ENCODE data around the gene C22orf23. TPM values are rescaled to one million over a fixed set of nuclear protein-coding genes. Genes with fewer than 3 reads are reported as not detected.

The C22orf23 gene
- total RNA-seq, 1 experiment from 2014 or later: 0.52 TPM

DNA sequence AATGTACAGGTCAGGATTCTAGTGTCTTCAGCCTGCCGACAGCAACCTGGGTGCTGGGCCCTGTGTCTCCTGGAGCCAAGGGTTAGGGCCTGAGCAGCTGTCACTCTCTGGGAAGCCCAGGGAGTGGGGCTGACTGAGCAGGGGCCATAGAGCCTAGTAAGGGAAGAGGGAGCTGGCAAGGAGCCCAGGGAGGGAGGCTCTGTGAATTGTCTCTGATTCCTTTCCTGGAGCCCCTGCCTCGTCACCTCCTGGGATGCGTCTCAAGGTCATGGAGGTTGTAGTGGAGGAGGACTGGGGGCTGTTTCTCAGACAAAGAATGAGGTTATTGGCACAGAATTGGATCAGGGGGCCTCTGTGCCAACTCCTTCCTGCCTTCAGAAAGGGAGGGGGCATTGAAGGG lies 19.1 kb upstream of the C22orf23 start:
- no TSS peak for BruUV-seq (replicated peaks)
- CTCF ChIA-PET: no interaction called here
- DNase-seq: no peak
- intact Hi-C loops (cut with micrococcal nuclease; ENCODE audit: unreplicated experiment): no loop called here
- H3K4me3 Mint-ChIP-seq (ENCODE audit: low read depth, unreplicated experiment): no peak overlapping the region
- no peak overlapping the region for H3K27ac Mint-ChIP-seq (ENCODE audit: unreplicated experiment)
- no peaks in the 10 kb centered on the region for H3K9me3 Mint-ChIP-seq (ENCODE audit: low read depth, unreplicated experiment)
- H3K36me3 Mint-ChIP-seq (ENCODE audit: insufficient read depth, unreplicated experiment): no peaks in the 10 kb centered on the region
- H3K4me1 Mint-ChIP-seq (ENCODE audit: low read depth, unreplicated experiment): no peaks in the 10 kb centered on the region
- TF ChIP-seq, protein P1, sequence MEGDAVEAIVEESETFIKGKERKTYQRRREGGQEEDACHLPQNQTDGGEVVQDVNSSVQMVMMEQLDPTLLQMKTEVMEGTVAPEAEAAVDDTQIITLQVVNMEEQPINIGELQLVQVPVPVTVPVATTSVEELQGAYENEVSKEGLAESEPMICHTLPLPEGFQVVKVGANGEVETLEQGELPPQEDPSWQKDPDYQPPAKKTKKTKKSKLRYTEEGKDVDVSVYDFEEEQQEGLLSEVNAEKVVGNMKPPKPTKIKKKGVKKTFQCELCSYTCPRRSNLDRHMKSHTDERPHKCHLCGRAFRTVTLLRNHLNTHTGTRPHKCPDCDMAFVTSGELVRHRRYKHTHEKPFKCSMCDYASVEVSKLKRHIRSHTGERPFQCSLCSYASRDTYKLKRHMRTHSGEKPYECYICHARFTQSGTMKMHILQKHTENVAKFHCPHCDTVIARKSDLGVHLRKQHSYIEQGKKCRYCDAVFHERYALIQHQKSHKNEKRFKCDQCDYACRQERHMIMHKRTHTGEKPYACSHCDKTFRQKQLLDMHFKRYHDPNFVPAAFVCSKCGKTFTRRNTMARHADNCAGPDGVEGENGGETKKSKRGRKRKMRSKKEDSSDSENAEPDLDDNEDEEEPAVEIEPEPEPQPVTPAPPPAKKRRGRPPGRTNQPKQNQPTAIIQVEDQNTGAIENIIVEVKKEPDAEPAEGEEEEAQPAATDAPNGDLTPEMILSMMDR (IDR thresholded peaks at IDR 0.05; ENCODE audit: unreplicated experiment): no peak
- H3K27me3 Mint-ChIP-seq (ENCODE audit: unreplicated experiment): no peaks in the 10 kb centered on the region

DNA sequence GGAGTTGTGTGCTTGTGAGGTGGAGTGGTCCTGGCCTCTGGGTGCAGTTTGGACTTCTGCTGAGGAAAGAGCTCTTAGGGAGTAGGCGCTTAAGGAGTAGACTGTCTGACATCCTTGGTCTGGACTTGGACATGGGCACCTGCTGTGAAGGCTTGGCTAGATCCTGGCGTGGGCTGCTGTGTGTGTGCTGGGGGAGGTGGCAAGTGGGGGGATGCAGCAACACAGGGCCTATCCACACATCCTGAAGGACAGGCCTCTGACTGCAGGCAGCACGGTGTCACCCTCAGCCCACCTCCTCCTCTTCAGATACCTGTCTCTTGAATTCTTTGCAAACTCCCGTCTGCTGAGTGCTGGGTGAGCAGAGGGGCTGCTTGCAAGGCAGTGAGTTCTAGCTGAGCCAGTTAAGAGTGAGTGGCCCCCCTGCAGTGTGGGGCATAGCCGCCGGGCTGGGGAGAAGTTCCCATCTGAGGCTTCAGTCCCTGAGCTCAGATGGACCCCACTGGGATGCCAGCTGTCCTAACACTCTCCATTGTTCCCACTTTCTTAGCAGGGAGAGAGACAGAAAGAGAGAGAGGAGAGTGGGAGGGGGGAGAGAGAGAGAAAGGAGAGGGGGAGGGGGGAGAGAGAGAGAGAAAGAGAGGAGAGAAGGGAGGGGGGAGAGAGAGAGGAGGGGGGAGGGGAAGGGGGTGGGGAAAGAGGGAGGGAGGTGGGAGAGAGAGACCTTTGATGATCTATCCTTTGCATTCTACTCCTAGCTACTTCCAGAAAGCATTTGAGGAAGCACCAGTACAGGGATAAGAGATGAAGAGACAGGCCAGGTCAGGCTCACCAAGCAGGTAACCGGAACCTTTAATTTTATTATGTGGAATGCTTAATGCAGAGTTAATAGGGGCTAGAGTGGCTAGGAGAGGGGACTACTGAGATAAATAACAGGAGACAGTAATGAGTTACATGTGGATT lies 18.4 kb upstream of the C22orf23 start:
- intact Hi-C loops (cut with micrococcal nuclease; ENCODE audit: unreplicated experiment): no loop called here
- no peaks in the 10 kb centered on the region for H3K9me3 Mint-ChIP-seq (ENCODE audit: low read depth, unreplicated experiment)
- H3K36me3 Mint-ChIP-seq (ENCODE audit: insufficient read depth, unreplicated experiment): peaks cover under 1% of the 10 kb centered on the region
- BruUV-seq (replicated peaks): no TSS peak
- H3K27me3 Mint-ChIP-seq (ENCODE audit: unreplicated experiment): no peaks in the 10 kb centered on the region
- CTCF ChIA-PET: no interaction called here
- no peaks in the 10 kb centered on the region for H3K4me1 Mint-ChIP-seq (ENCODE audit: low read depth, unreplicated experiment)
- H3K27ac Mint-ChIP-seq (ENCODE audit: unreplicated experiment): no peak overlapping the region
- DNase-seq: no peak
- TF ChIP-seq, protein P1 (IDR thresholded peaks at IDR 0.05; ENCODE audit: unreplicated experiment): no peak
- no peak overlapping the region for H3K4me3 Mint-ChIP-seq (ENCODE audit: low read depth, unreplicated experiment)

DNA sequence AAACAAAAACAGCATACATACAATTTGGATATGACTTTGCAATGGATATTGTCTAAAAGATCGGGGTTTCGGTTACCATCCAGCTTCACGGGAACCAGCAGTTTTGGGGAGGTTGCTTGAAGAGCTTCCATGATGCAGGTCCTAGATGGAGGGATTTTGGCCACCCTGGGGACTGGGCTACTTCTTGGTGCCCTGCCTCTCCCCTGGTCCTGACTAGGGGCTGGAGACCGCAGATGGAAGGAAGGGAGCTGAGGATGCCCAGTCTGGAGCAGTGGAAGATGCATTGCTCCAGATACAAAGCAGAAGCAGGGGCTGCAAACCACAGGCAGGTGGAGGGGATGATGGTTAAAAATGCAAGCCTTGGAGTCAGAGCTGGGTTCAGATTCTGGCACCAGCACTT lies 17.5 kb upstream of the C22orf23 start:
- Mint-ChIP-seq H3K4me3 (ENCODE audit: low read depth, unreplicated experiment) (no peak overlapping the region), H3K4me1 (ENCODE audit: low read depth, unreplicated experiment) (no peaks in the 10 kb centered on the region), H3K9me3 (ENCODE audit: low read depth, unreplicated experiment) (no peaks in the 10 kb centered on the region), H3K36me3 (ENCODE audit: insufficient read depth, unreplicated experiment) (peaks cover 6% of the 10 kb centered on the region), H3K27me3 (ENCODE audit: unreplicated experiment) (no peaks in the 10 kb centered on the region), H3K27ac (ENCODE audit: unreplicated experiment) (no peak overlapping the region)
- TF ChIP-seq, protein P1 (IDR thresholded peaks at IDR 0.05; ENCODE audit: unreplicated experiment): no peak
- CTCF ChIA-PET: interaction anchor here (0.6 kb wide), 1 partner anchor 345 kb away, joined by 3 read pairs; no protein-coding TSS in a partner anchor
- no peak for DNase-seq
- BruUV-seq (replicated peaks): no TSS peak
- intact Hi-C loops (cut with micrococcal nuclease; ENCODE audit: unreplicated experiment): no loop called here

DNA sequence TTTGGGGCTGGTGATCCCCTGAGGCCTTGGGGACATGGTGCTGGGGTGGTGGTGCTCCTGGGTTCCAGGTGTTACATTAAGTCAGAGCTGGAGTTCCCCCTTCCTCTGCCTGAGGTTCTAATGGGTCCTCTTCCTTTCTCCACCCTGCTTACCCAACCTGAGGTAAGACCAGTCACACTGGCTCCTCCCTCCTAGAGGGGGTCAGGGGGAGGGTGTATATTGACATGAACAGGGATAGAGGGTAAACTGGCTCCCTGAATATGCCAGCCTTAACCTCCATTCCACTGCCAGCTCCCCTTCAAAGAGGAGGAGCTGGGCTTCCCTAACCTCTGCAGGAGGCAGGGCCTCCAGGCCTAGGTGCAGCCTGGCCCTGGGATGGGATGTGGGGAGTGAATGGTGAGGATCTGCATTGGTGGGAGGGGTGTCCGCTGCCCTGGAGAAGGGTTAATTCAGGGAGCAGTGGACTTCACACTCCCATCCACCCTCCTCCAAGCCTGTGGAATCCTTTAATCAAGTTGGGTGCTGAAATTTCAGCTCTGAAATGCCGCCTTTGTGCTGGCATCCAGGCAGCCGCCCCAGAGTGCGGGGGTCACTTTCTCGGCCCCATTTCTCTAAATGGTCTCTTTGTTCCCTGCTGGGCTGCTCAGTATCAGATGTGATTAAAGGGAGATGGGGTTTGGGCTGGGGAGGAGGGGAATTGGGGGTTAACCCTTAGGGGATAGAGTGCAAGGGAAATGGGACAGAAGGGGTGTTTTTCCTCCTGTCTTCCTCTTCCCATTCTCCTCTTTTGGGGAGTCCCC lies 15.3 kb upstream of the C22orf23 start:
- no TSS peak for BruUV-seq (replicated peaks)
- H3K36me3 Mint-ChIP-seq (ENCODE audit: insufficient read depth, unreplicated experiment): peaks cover 14% of the 10 kb centered on the region
- CTCF ChIA-PET: no interaction called here
- H3K9me3 Mint-ChIP-seq (ENCODE audit: low read depth, unreplicated experiment): no peaks in the 10 kb centered on the region
- H3K27ac Mint-ChIP-seq (ENCODE audit: unreplicated experiment): no peak overlapping the region
- TF ChIP-seq, protein P1 (IDR thresholded peaks at IDR 0.05; ENCODE audit: unreplicated experiment): no peak
- intact Hi-C loops (cut with micrococcal nuclease; ENCODE audit: unreplicated experiment): loop anchor here (5.0 kb wide), 1 partner anchor 151 kb away; no protein-coding TSS in a partner anchor
- no peak for DNase-seq
- no peaks in the 10 kb centered on the region for H3K27me3 Mint-ChIP-seq (ENCODE audit: unreplicated experiment)
- H3K4me1 Mint-ChIP-seq (ENCODE audit: low read depth, unreplicated experiment): no peaks in the 10 kb centered on the region
- H3K4me3 Mint-ChIP-seq (ENCODE audit: low read depth, unreplicated experiment): no peak overlapping the region
